PC-9 (cell line): ENCODE measurements around the gene NPIPB2. TPM values are rescaled to one million over a fixed set of nuclear protein-coding genes. Genes with fewer than 3 reads are reported as not detected.

Experiments
- BruUV-seq: library from RNA; stranded (reverse); fragments of 400-500 nt; replicated peaks from 2 replicates; lab custom pipeline; 2021; lab: Mats Ljungman, UMichigan
- CTCF ChIA-PET: fragments of 300-600 bp; sonication (Branson Sonifier 250); formaldehyde crosslinking; loops from one replicate; lab custom pipeline; 2022; ENCODE audit warnings: antibody characterized with exemption; lab: Charles Lee
- POLR2A ChIA-PET: fragments of 300-600 bp; sonication (Branson Sonifier 250); formaldehyde crosslinking; loops from one replicate; lab custom pipeline; 2022; ENCODE audit warnings: antibody characterized with exemption; ENCODE audit not compliant: unreplicated experiment; lab: Charles Lee
- DNase-seq, 2 experiments: peaks; one replicate each; pipeline versions ENCODE4 v3.0.0 to v3.0.0-alpha.2; 2015 to 2022; ENCODE audit warnings: mixed read lengths in 1 of 2
- H2AFZ ChIP-seq: fragments of 200-600 bp; sonication (generic); 2 replicates; pipeline ENCODE4 v1.8.1; 2017; ENCODE audit warnings: antibody characterized with exemption
- H3F3A ChIP-seq: fragments of 200-600 bp; sonication (generic); 2 replicates; pipeline ENCODE4 v1.8.1; 2017; ENCODE audit warnings: antibody characterized with exemption, mild to moderate bottlenecking, low read depth; ENCODE audit not compliant: insufficient read depth
- H3K27ac ChIP-seq: fragments of 200-600 bp; sonication (generic); 2 replicates; pipeline ENCODE4 v1.6.1; 2016; ENCODE audit warnings: mixed run types
- H3K27me3 ChIP-seq: fragments of 200-600 bp; sonication (generic); 2 replicates; pipeline ENCODE4 v1.6.1; 2016; ENCODE audit warnings: low read depth, mixed run types; ENCODE audit not compliant: insufficient read depth
- H3K36me3 ChIP-seq: fragments of 200-600 bp; sonication (generic); 2 replicates; pipeline ENCODE4 v1.6.1; 2016; ENCODE audit warnings: low read depth, mixed run types
- H3K4me1 ChIP-seq: fragments of 200-600 bp; sonication (generic); replicated peaks from 2 replicates; pipeline ENCODE4 v1.6.1; 2016; ENCODE audit warnings: mixed run types; ENCODE audit not compliant: insufficient read depth
- H3K4me2 ChIP-seq: fragments of 200-600 bp; sonication (generic); 2 replicates; pipeline ENCODE4 v1.6.1; 2017; ENCODE audit warnings: mixed run types
- H3K4me3 ChIP-seq: fragments of 200-600 bp; sonication (generic); 2 replicates; pipeline ENCODE4 v1.6.1; 2016; ENCODE audit warnings: mixed run types
- H3K79me2 ChIP-seq: fragments of 200-600 bp; sonication (generic); 2 replicates; pipeline ENCODE4 v1.6.1; 2017; ENCODE audit warnings: low read depth, mixed run types
- H3K9me2 ChIP-seq: fragments of 200-600 bp; sonication (generic); 2 replicates; pipeline ENCODE4 v1.8.1; 2017; ENCODE audit warnings: mild to moderate bottlenecking; ENCODE audit not compliant: insufficient read depth
- H3K9me3 ChIP-seq: fragments of 200-600 bp; sonication (generic); 2 replicates; pipeline ENCODE4 v1.8.1; 2016; ENCODE audit warnings: low read depth; ENCODE audit not compliant: insufficient read depth
- H4K20me1 ChIP-seq: fragments of 200-600 bp; sonication (generic); 2 replicates; pipeline ENCODE4 v1.8.1; 2017; ENCODE audit not compliant: insufficient read depth
- CTCF ChIP-seq: fragments of 200-600 bp; sonication (generic); conservative IDR thresholded peaks from 2 replicates; pipeline ENCODE4 v1.6.1; 2017; ENCODE audit warnings: mixed run types, antibody characterized with exemption, mild to moderate bottlenecking, moderate library complexity
- EZH2 ChIP-seq: fragments of 200-600 bp; sonication (generic); IDR thresholded peaks from 2 replicates; pipeline ENCODE4 v1.8.0; 2017; ENCODE audit warnings: antibody characterized with exemption, low read depth
- intact Hi-C: fragments of 100-400 bp; cut with micrococcal nuclease; formaldehyde crosslinking; loops from one replicate; pipeline ENCODE4 v1.10.0; 2022; ENCODE audit not compliant: unreplicated experiment
- total RNA-seq: library from RNA; stranded (reverse); gene quantifications from 2 replicates; pipeline ENCODE4 v1.2.3, GENCODE V29; 2021

The NPIPB2 gene
- total RNA-seq, 1 experiment from 2014 or later = 43.3 TPM

- TF ChIP-seq EZH2 = no peak
- TF ChIP-seq CTCF = 0 out of 2 replicates have a peak, but pooled peaks have one; percentile 22
- Histone ChIP-seq H2AFZ (peak within 1 kb of the TSS; percentile 85), H3F3A (peaks cover 17% of the 10 kb centered on the region; the same call in 1 of the 2 replicates), H3K79me2 (peaks cover 47% of the 10 kb centered on the region), H3K9me2 (no peaks in the 10 kb centered on the region), H3K27me3 (no peaks in the 10 kb centered on the region), H3K4me1 (peaks cover 40% of the 10 kb centered on the region), H4K20me1 (peaks cover 38% of the 10 kb centered on the region), H3K36me3 (no peaks in the 10 kb centered on the region), H3K4me3 (peak within 1 kb of the TSS; percentile 93), H3K9me3 (no peaks in the 10 kb centered on the region), H3K4me2 (peak within 1 kb of the TSS; percentile 96), H3K27ac (peak within 1 kb of the TSS; percentile 97)
- POLR2A ChIA-PET = interaction anchor here (0.5 to 0.9 kb wide), 6 partner anchors 49 to 540 kb away, joined by 3 to 7 read pairs (median 4); partner anchors contain the start of gene SNX29
- peak; percentile 95 to 100 for DNase-seq
- CTCF ChIA-PET = interaction anchor here (0.7 to 0.9 kb wide), 3 partner anchors 12 to 153 kb away, joined by 3 to 5 read pairs (median 3); no protein-coding TSS in a partner anchor
- BruUV-seq = no TSS peak
- intact Hi-C loops = loop anchor here (2.0 to 5.0 kb wide), 3 partner anchors 61 to 173 kb away; partner anchors contain the start of genes SNX29 and TXNDC11
Measured at GRCh38 chr16:11915644-11916523, 26.0 kb downstream of the NPIPB2 start, which contains the start of gene GSPT1. TSS of gene GSPT1 (minus strand) at chr16:11915956. CDS start at chr16:11915720, 236 bp downstream.

- Histone ChIP-seq H3K4me1 (peaks cover 45% of the 10 kb centered on the region), H2AFZ (peak overlapping the region; percentile 70; the same call in 1 of the 2 replicates), H3K27me3 (no peaks in the 10 kb centered on the region), H3K79me2 (peaks cover 54% of the 10 kb centered on the region), H3K9me2 (no peaks in the 10 kb centered on the region), H3K4me2 (peak overlapping the region; percentile 96), H3F3A (peaks cover 17% of the 10 kb centered on the region; the same call in 1 of the 2 replicates), H4K20me1 (peaks cover 45% of the 10 kb centered on the region), H3K27ac (peak overlapping the region; percentile 52), H3K4me3 (peak overlapping the region; percentile 93), H3K36me3 (0 out of 2 replicates have a peak, but pooled peaks cover 4% of the 10 kb centered on the region), H3K9me3 (no peaks in the 10 kb centered on the region)
- POLR2A ChIA-PET = interaction anchor here (0.5 to 0.9 kb wide), 4 partner anchors 48 to 540 kb away, joined by 3 to 7 read pairs (median 4); partner anchors contain the start of gene SNX29
- TF ChIP-seq EZH2 (no peak), CTCF (no peak)
- CTCF ChIA-PET = interaction anchor here (0.7 to 0.9 kb wide), 2 partner anchors 11 to 34 kb away, joined by 3 to 5 read pairs; no protein-coding TSS in a partner anchor
- intact Hi-C loops = loop anchor here (5.0 kb wide), 2 partner anchors 62 to 112 kb away; partner anchors contain the start of gene SNX29
- BruUV-seq = no TSS peak
- DNase-seq = peak in 1 of 2 experiments; percentile 47
Measured at GRCh38 chr16:11915114-11915643, 26.7 kb downstream of the NPIPB2 start.
